ENCODE measurements around the gene ACTN2. TPM values are rescaled to one million over a fixed set of nuclear protein-coding genes. Genes with fewer than 3 reads are reported as not detected.

Gene ACTN2
- total RNA-seq, 1 donor from 2014 or later: 1.1 TPM

GRCh38 chr1:236689713-236690569 is 3.6 kb downstream of the ACTN2 start:
- no peak for DNase-seq (ENCODE audit: low read depth, low spot score)

DNA sequence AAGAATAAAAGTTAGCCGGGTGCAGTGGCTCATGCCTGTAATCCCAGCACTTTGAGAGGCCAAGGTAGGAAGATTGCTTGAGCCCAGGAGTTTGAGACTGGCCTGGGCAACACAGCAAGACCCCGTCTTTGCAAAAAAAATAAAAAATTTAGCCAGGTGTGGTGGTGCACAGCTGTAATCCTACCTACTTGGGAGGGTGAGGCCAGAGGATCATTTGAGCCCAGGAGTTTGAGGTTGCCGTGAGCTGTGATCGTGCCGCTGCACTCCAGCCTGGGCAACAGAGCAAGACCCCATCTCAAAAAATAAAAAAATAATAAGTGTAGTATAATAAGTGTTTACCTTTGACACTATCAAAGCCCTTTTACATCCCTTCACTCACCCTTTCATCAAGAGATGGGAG is 5.0 kb downstream of the ACTN2 start:
- no peak for DNase-seq (ENCODE audit: low read depth, low spot score)

GRCh38 chr1:236692128-236692527 is 5.8 kb downstream of the ACTN2 start:
- DNase-seq (ENCODE audit: low read depth, low spot score): no peak

- no peak for DNase-seq (ENCODE audit: low read depth, low spot score)
These were observed 6.4 kb downstream of the ACTN2 start for GRCh38 chr1:236692742-236693141.

- no peak for DNase-seq (ENCODE audit: low read depth, low spot score)
These were observed 13.1 kb downstream of the ACTN2 start for GRCh38 chr1:236699366-236699765.

- DNase-seq (ENCODE audit: low read depth, low spot score): no peak
These were observed 14.6 kb downstream of the ACTN2 start for GRCh38 chr1:236700903-236701302.

DNA sequence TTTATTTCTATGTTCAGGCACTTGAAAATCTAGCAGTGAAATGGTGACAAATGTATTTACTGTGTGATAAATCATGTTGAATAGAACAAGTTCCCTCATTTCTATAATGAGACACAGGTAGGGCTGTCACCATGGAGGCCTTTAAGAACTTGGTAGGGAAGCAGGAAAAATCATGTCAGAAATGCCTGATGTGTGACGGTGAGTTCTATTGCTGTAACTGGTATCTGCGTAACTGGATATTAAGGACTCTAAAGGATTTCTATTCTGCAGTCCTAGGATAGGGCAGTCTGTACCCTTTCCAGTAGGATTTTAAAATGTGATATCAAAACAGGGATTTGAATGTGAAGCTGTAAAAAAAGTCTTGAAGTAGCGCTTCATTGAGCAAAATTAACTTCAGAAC is 15.5 kb downstream of the ACTN2 start:
- DNase-seq (ENCODE audit: low read depth, low spot score): no peak

GRCh38 chr1:236702791-236703394 is 16.6 kb downstream of the ACTN2 start:
- no peak for DNase-seq (ENCODE audit: low read depth, low spot score)

GRCh38 chr1:236705771-236706170 is 19.5 kb downstream of the ACTN2 start:
- DNase-seq (ENCODE audit: low read depth, low spot score): no peak

GRCh38 chr1:236706183-236706582 is 19.9 kb downstream of the ACTN2 start:
- no peak for DNase-seq (ENCODE audit: low read depth, low spot score)

DNA sequence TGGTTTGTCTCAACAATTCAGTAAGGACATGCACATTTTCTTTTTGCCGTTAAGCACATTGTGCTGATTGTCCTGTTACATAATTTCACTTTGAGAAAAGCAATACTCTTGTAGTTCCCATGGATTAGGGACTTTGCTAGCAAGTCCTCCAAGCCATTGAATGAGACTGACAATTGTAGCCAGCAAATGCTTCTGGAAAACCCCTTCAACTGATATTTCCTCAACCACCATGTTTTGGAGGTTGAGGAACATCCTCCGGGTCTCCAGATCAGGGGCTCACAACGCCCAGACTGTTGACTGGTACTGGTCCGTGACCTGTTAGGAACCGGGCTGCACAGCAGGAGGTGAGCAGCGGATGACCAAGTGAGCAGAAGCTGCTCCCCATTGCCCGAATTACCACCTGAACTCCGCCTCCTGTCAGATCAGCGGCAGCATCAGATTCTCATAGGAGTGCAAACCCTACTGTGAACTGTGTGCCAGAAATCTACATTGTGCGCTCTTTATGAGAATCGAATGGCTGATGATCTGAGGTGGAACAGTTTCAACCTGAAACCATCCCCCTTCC is 24.1 kb downstream of the ACTN2 start:
- DNase-seq (ENCODE audit: low read depth, low spot score): no peak

GRCh38 chr1:236716160-236716559 is 29.9 kb downstream of the ACTN2 start:
- DNase-seq (ENCODE audit: low read depth, low spot score): no peak

- DNase-seq (ENCODE audit: low read depth, low spot score): no peak
These were observed 31.5 kb downstream of the ACTN2 start for GRCh38 chr1:236717811-236718210.

GRCh38 chr1:236718328-236718727 is 32.0 kb downstream of the ACTN2 start:
- no peak for DNase-seq (ENCODE audit: low read depth, low spot score)

- no peak for DNase-seq (ENCODE audit: low read depth, low spot score)
These were observed 33.9 kb downstream of the ACTN2 start for GRCh38 chr1:236720206-236720605.

DNA sequence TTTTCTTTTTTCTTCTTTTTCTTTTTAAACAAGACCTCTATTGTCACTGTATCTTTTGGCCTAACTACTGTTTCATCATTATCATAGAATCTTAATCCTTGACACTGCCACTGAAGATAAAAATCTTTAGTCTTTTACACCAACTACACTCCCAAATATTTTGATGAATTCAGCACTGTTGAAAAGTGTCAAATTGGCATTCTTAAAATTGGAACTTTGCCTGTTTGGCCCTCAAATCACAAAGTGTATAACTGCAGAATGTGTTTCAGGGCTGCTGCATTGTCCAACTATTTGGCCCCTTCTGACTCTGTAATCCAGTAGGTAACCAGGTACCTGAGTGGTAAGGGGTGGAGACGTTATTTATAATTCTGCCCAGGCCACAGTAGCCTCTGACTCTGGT is 34.3 kb downstream of the ACTN2 start:
- no peak for DNase-seq (ENCODE audit: low read depth, low spot score)

GRCh38 chr1:236724049-236724448 is 37.8 kb downstream of the ACTN2 start:
- no peak for DNase-seq (ENCODE audit: low read depth, low spot score)

DNA sequence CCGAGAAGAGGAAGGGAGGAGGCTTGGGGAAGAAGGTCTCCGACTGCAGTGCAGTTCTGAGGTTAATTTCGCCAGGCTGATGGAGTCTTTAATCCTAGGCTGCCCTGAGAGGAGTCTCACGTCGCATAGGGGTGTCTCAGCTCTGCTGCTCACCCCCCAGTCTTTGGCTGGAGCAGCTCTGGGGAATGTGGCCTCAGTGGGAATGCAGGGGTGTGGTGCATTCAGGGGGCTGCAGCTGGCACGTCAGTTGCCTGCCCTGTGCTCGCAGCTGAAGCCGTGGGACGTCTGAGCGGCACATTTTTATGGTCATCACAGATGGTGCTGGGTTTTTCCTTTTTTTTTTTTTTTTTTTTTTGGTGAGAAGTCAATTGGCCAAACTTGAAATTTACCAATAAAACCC is 38.2 kb downstream of the ACTN2 start:
- no peak for DNase-seq (ENCODE audit: low read depth, low spot score)

GRCh38 chr1:236725668-236726067 is 39.4 kb downstream of the ACTN2 start:
- DNase-seq (ENCODE audit: low read depth, low spot score): no peak

GRCh38 chr1:236727521-236727920 is 41.2 kb downstream of the ACTN2 start:
- no peak for DNase-seq (ENCODE audit: low read depth, low spot score)

GRCh38 chr1:236728752-236729151 is 42.5 kb downstream of the ACTN2 start:
- no peak for DNase-seq (ENCODE audit: low read depth, low spot score)

GRCh38 chr1:236733653-236734052 is 47.4 kb downstream of the ACTN2 start:
- no peak for DNase-seq (ENCODE audit: low read depth, low spot score)

Data from pulmonary artery endothelial cell (primary cell).